AG09319 (cell line): Measurements from ENCODE around the gene RPLP2.
A peak's percentile ranks its signal among the peaks of the same experiment; 100 is the strongest.

Experiments used
- DNase-seq: peaks from one replicate; pipeline ENCODE4 v3.0.0-alpha.2; 2010; ENCODE audit warnings: low read depth; ENCODE audit errors: extremely low read depth
- TF ChIP-seq, protein P1 (sequence below): IDR thresholded peaks from 2 replicates; pipeline ENCODE4 v1.5.1; 2011; ENCODE audit warnings: low read depth, mild to moderate bottlenecking, inconsistent platforms, low read length, moderate library complexity

The RPLP2 gene

DNA sequence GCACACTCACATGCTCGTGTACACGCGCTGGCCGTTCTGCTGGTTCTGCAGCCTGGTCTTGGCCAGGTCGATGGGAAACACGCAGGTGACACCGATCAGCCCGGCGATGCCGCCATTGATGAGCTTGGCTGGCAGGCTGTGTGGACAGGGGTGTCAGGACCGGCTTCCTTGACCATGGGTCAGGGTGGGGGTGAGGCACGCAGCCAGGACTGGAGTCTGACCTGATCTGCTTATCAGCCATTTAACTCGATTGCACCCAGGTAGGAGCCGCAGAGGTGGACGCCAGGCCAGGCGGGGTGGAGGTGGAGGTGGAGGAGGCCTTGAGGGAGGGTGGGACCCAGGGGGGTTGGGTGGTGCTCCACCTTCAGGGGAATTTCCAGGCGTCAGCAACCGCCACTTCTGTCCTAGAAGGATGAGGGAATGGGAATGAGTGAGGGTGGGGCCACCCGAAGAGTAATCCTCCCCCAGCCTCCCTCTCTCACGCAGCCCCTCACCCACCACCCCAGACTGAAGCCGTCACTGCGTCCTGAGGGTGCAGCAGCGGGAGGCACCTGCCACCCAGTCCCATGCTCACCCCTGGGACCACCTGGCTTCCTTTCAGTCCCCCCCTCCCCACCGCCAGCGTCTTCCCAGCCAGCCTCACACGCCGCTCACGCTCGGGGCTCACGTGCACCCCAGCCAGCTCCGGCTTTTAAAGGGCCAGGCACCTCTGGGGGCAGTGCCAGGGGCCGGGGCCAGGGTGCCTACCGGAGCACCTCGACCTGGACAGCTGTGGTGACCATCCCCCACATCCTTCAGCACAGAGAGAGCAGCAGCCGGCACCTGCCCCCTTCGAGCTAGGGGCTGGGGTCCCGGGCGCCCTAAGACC, 14.8 kb upstream of the RPLP2 start:
- TF ChIP-seq, protein P1, sequence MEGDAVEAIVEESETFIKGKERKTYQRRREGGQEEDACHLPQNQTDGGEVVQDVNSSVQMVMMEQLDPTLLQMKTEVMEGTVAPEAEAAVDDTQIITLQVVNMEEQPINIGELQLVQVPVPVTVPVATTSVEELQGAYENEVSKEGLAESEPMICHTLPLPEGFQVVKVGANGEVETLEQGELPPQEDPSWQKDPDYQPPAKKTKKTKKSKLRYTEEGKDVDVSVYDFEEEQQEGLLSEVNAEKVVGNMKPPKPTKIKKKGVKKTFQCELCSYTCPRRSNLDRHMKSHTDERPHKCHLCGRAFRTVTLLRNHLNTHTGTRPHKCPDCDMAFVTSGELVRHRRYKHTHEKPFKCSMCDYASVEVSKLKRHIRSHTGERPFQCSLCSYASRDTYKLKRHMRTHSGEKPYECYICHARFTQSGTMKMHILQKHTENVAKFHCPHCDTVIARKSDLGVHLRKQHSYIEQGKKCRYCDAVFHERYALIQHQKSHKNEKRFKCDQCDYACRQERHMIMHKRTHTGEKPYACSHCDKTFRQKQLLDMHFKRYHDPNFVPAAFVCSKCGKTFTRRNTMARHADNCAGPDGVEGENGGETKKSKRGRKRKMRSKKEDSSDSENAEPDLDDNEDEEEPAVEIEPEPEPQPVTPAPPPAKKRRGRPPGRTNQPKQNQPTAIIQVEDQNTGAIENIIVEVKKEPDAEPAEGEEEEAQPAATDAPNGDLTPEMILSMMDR = no peak

DNA sequence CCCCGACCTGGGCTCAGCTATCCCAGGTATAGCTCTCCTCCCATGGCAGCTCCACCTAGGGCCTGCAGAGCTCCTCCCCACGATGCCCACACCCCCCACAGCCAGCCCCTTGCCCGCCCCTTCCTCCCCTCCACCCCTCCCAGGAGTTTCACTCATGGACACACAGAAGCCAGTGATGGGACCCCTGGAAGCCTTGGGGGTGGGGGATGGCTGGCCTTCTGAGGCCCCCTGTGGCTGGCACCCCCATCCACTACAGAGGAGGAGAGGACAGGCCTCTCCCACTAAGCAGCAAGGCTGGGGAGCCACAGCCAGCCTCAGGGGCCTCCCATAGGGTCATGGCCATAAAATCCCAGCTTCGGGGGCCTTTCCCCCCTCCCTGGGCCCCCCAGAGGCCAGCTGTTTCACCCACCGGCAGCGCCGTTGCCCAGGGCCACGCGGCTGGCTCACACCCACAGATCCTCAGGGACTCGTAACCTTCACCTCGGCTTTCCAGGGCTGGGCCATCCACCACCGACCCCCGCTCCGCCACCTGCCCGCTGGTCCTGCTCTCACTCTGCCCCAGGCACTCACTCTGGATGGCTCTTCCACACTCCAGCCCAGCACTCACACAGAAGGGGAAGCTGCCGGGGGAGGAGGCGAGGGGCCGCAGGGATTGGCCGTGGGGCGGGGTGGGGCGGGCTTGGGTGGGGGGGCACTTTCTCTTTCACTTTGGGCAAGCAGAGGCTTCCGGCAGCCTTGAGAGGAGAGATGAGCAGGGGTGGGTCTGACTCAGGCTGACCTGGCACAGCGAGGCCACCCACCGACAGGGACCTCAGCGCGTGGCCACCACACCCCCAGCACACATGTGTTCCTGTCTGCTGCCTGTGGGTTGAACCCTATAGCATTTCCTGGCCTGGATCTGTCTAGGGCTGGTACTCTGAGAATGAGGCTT, 13.9 kb upstream of the RPLP2 start:
- TF ChIP-seq, protein P1 = no peak

More for the DNA sequence above, 14.8 kb upstream of the RPLP2 start:
- DNase-seq = no peak

DNA sequence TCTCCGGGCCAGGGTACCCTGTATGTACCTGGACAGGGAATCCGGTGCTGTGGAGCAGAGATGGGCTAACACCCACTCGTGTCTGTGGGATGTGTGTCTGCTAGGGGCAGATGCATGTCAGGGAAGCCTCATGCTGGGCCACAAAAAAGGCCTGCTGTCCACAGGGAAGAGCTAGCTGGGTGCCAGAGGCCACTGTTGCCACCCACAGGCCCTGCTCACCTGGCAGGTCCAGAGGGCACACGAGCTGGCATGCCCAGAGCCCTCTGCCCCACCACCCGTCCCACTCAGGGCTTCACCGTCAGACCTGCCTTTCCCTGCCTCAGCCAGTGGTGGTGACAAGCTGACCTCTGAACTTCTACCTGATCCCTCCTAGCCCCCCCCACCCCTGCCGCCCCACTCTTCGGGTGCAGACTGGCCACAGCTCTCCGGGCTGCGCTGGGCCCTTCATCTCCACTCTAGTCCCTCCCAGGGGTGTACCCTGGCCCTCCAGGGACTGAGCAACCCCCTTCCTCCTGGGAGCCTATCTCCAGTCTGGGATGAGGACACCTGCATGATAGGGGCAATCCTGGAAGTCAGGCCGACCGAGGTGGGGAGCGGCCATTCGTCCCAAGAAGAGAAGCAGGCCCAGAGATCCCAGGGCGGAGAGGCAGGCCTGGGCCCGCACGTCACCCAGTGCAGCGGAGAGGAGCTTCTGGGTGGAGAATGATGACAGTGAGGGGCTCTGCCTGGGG, 13.0 kb upstream of the RPLP2 start:
- no peak for DNase-seq
- TF ChIP-seq, protein P1 = no peak

More for the DNA sequence above, 13.9 kb upstream of the RPLP2 start:
- no peak for DNase-seq

DNA sequence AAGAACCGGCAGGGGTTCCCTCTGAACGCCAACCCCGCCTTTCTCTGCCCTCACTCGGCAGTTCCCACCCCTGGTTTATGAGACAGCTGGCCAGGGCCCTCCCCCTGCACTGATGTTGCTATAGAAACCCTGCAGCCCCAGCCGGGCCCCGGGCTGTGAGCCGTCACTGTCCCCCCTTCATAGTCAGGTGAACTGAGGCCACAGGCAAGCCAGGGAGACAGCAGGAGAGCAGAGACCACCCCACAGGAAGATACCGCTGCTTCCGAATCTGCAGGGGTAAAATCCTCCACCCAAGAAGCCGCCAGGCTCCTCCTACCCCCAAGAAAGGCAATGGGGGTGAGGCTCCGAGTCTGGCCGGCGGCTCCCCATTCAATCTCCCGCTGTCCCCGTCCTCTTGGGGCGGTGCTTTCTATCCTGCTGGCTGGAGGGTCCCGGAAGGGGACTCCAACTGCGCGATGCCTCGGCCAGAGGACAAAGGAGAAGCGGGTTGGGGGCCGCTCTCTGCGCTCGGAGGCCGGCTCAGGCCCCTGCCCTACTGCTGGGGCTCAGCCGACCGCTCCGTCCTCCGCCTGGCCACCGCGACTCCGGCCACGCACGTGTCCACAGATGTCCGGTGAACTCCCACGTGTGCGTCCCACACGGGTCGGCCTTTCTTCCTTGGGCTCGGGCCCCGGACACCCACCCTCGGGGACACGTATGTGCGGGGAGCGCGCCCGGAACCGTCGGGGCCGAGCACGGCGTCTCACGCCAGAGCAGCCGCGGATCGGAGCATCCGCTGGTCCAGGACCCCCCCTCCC, 12.3 kb upstream of the RPLP2 start:
- TF ChIP-seq, protein P1 = no peak
- no peak for DNase-seq

DNA sequence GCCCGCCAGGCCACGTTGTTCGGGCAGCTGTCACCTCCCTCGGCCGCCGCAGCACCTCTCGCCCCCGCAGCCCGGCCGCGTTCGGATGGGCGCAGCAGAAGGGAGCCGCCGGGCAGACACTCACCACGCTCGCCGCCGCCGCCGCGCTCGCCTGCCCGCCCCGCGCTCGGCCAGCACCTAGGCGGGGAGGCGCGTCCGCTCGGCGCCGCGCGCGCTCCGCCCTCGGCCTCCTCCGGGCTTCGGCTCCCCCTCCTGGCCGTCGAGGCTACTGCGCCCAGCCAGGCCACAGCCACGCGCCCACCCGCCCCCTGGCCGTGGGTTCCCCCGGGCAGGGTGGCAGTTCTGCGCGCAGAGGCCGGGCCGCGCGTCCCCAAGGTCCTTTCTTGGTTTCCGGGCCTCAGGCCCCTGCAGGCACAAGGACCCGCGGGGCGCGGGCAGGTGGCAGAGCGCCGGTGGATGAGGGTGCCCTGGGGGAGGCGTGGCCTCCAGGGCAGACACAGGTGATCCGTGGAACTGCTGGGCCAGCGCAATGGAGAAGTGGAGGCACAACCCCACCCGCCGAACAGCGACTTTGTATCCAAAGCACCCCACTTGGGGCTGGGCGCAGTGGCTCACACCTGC, 11.6 kb upstream of the RPLP2 start, which contains the start of gene SLC25A22:
Gene SLC25A22, minus strand, starts transcription at position 189 of the 621 bp plus-strand sequence. CDS start 3,275 bp downstream, outside the sequence.
- no peak for DNase-seq
- TF ChIP-seq, protein P1 = peak; percentile 40
